Measurements from ENCODE around the gene TRAM2. TPM values are rescaled to one million over a fixed set of nuclear protein-coding genes. Genes with fewer than 3 reads are reported as not detected.

Gene TRAM2
- total and polyA plus RNA-seq, 2 of the 13 experiments (the other 11 are each of a cell fraction or from before 2014, with no cell fraction given) = 49.1 to 72.5 TPM

- TF ChIP-seq HDAC1 (CRISPR knock-in tag; IDR thresholded peaks at IDR 0.05) = peak; percentile 5; the same call in 1 of the 2 replicates
- TF ChIP-seq ZNF253 (CRISPR knock-in tag; IDR thresholded peaks at IDR 0.05; ENCODE audit: borderline replicate concordance) = 0 out of 2 replicates have a peak, but pooled peaks have one; percentile 56
- TF ChIP-seq MTF1 (CRISPR knock-in tag; IDR thresholded peaks at IDR 0.05) = peak; percentile 17; the same call in 1 of the 2 replicates
- 0 out of 2 replicates have a peak, but pooled peaks have one; percentile 67 for TF ChIP-seq ZNF558 (CRISPR knock-in tag; IDR thresholded peaks at IDR 0.05; ENCODE audit: borderline replicate concordance)
- peak; percentile 44; the same call in 1 of the 2 replicates for TF ChIP-seq TP53 (CRISPR knock-in tag; conservative IDR thresholded peaks at IDR 0.05)
- TF ChIP-seq MLLT10 (CRISPR knock-in tag; IDR thresholded peaks at IDR 0.05) = peak; percentile 37; the same call in 1 of the 2 replicates
- 0 out of 2 replicates have a peak, but pooled peaks have one; percentile 6 for TF ChIP-seq ZFP90 (CRISPR knock-in tag; IDR thresholded peaks at IDR 0.05; ENCODE audit: borderline replicate concordance)
- no peak for TF ChIP-seq ZNF737 (CRISPR knock-in tag; IDR thresholded peaks at IDR 0.05; ENCODE audit: borderline replicate concordance)
- TF ChIP-seq ZNF501 (CRISPR knock-in tag; IDR thresholded peaks at IDR 0.05) = peak; percentile 74; the same call in 1 of the 2 replicates
- no peak for TF ChIP-seq ZNF430 (CRISPR knock-in tag; IDR thresholded peaks at IDR 0.05)
- peak; percentile 38; the same call in 1 of the 2 replicates for TF ChIP-seq AHDC1 (CRISPR knock-in tag; IDR thresholded peaks at IDR 0.05; ENCODE audit: borderline replicate concordance)
- 0 out of 2 replicates have a peak, but pooled peaks have one; percentile 8 for TF ChIP-seq BHLHE40 (IDR thresholded peaks at IDR 0.05; ENCODE audit: low read length)
- no peak for TF ChIP-seq EHMT2 (IDR thresholded peaks at IDR 0.05; ENCODE audit: borderline replicate concordance, low read depth, low read length)
- no peak for TF ChIP-seq ATM (IDR thresholded peaks at IDR 0.05; ENCODE audit: borderline replicate concordance)
- peak in 1 of 2 experiments; percentile 44; a peak in 1 of 4 replicates for TF ChIP-seq HMGXB4 (CRISPR knock-in tag; IDR thresholded peaks at IDR 0.05; ENCODE audit: borderline replicate concordance in 1 of 2, low read depth in 1 of 2)
- TF ChIP-seq KLF16 (CRISPR knock-in tag; IDR thresholded peaks at IDR 0.05) = peak in 1 of 2 experiments; percentile 9; a peak in 1 of 4 replicates
Measured at GRCh38 chr6:52576054-52576391, 837 bp downstream of the TRAM2 start (continued).

Measured in HepG2 (cell line).